SK-N-MC (cell line): ENCODE data around the gene CPSF2.
"Not testable (repeated sequence)": the region's sequence is repeated elsewhere in the genome, so short reads cannot be mapped to it uniquely, and the experiment has no call there.

Source experiments
- DNase-seq: peaks from one replicate; pipeline ENCODE4 v3.0.0-alpha.2; 2011; ENCODE audit warnings: low read depth, low spot score
- H3K27ac ChIP-seq: fragments of 200-600 bp; sonication (generic); 2 replicates; pipeline ENCODE4 v1.5.1; 2016; ENCODE audit warnings: mixed run types
- H3K36me3 ChIP-seq: fragments of 200-600 bp; sonication (generic); 2 replicates; pipeline ENCODE4 v1.6.1; 2017; ENCODE audit warnings: antibody characterized with exemption, low read length, mixed read lengths; ENCODE audit not compliant: insufficient read depth
- H3K4me3 ChIP-seq: fragments of 200-600 bp; sonication (generic); 2 replicates; pipeline ENCODE4 v1.5.1; 2016
- H3K9ac ChIP-seq: fragments of 200-600 bp; sonication (generic); 2 replicates; pipeline ENCODE4 v1.8.0; 2017; ENCODE audit warnings: mixed run types, mixed read lengths; ENCODE audit not compliant: insufficient read length
- H3K9me3 ChIP-seq: fragments of 200-600 bp; sonication (generic); 2 replicates; pipeline ENCODE4 v1.6.1; 2017; ENCODE audit warnings: low read depth, mild to moderate bottlenecking, antibody characterized with exemption, low read length, moderate library complexity, mixed read lengths
- EZH2 ChIP-seq: fragments of 200-600 bp; sonication (generic); IDR thresholded peaks from one replicate; pipeline ENCODE4 v1.6.1; 2017; ENCODE audit warnings: antibody characterized with exemption
- FOXP2 ChIP-seq: optimal IDR thresholded peaks from 2 replicates; pipeline ENCODE3; 2011; ENCODE audit warnings: mild to moderate bottlenecking, moderate library complexity; ENCODE audit not compliant: insufficient read depth; ENCODE audit errors: extremely low read length, control extremely low read depth
- POLR2AphosphoS5 ChIP-seq: IDR thresholded peaks from 2 replicates; pipeline ENCODE4 v1.6.1; 2012; ENCODE audit warnings: mild to moderate bottlenecking, low read depth, low read length, borderline replicate concordance

The CPSF2 gene

GRCh38 chr14:92209141-92209540 lies 87.4 kb downstream of the CPSF2 start:
- Histone ChIP-seq H3K36me3 (no peaks in the 10 kb centered on the region), H3K9ac (no peak overlapping the region), H3K4me3 (no peak overlapping the region), H3K27ac (no peak overlapping the region), H3K9me3 (no peaks in the 10 kb centered on the region)
- DNase-seq, result no peak
- no peak for TF ChIP-seq FOXP2
- no peak for TF ChIP-seq POLR2AphosphoS5
- TF ChIP-seq EZH2, result no peak

DNA sequence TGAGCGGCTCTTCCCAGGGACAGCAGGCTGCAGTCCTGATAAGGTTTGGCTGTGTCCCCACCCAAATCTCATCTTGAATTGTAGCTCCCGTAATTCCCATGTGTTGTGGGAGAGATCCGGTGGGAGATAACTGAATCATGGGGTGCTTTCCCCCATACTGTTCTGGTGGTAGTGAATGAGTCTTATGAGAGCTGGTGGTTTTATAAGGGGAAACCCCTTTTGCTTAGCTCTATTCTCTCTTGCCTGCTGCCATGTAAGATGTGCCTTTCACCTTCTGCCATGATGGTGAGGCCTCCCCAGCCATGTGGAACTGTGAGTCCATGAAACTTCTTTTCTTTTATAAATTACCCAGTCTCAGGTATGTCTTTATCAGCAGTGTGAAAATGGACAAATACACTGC lies 91.4 kb downstream of the CPSF2 start:
- H3K9me3 ChIP-seq, H3K27ac ChIP-seq, H3K9ac ChIP-seq, DNase-seq, H3K36me3 ChIP-seq, H3K4me3 ChIP-seq: not testable (repeated sequence)

DNA sequence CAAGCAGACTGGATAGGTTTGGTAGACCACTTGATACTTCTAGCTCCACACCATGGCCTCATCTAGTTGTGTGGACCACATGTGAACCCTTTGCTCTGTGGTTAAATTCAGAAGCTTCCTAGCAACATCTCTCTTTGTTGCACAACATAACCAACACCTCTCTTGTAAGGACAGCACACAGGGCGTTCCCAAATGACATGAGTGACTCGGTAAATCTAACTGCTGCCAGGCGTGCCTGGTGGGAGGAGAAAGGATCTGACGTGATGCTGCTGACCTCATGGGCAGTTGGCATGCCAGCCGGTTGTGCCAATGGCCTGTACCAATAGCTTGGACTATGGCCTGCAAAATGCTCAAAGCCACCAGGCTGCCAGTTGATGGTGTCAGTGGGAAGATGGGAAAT lies 93.8 kb downstream of the CPSF2 start:
- Histone ChIP-seq H3K9me3 (no peaks in the 10 kb centered on the region), H3K27ac (no peak overlapping the region)
- no peak for TF ChIP-seq FOXP2
- no peak for TF ChIP-seq POLR2AphosphoS5
- no peak for TF ChIP-seq EZH2

GRCh38 chr14:92217936-92218335 lies 96.2 kb downstream of the CPSF2 start:
- no peaks in the 10 kb centered on the region for H3K36me3 ChIP-seq
- peak overlapping the region; percentile 31; the same call in 1 of the 2 replicates for H3K27ac ChIP-seq
- TF ChIP-seq FOXP2, result no peak
- no peak for TF ChIP-seq POLR2AphosphoS5
- H3K9ac ChIP-seq, result no peak overlapping the region
- H3K4me3 ChIP-seq, result no peak overlapping the region
- DNase-seq, result no peak
- no peaks in the 10 kb centered on the region for H3K9me3 ChIP-seq

More for the DNA sequence above, 93.8 kb downstream of the CPSF2 start:
- no peak for DNase-seq
- no peak overlapping the region for H3K9ac ChIP-seq
- H3K36me3 ChIP-seq, result no peaks in the 10 kb centered on the region
- no peak overlapping the region for H3K4me3 ChIP-seq
